Subcutaneous adipose tissue (tissue), 4 donors: ENCODE results near the gene SIGLEC7. TPM values are rescaled to one million over a fixed set of nuclear protein-coding genes. Genes with fewer than 3 reads are reported as not detected.

Experiments
- total RNA-seq, 4 donors: library from RNA; depleted of rRNA; stranded (reverse); fragments of >200 nt; gene quantifications; one replicate each; pipeline ENCODE4 v1.1.0, GENCODE V29; 2016
- TF ChIP-seq, protein P1 (sequence below): fragments of 450-650 bp; IDR thresholded peaks from one replicate; pipeline ENCODE4 v1.5.1; 2016; ENCODE audit warnings: low read depth, mild to moderate bottlenecking, control low read depth, antibody characterized with exemption, moderate library complexity

The SIGLEC7 gene
- total RNA-seq, 4 donors from 2014 or later, result 0.57 to 13.4 (median 4.2) TPM

DNA sequence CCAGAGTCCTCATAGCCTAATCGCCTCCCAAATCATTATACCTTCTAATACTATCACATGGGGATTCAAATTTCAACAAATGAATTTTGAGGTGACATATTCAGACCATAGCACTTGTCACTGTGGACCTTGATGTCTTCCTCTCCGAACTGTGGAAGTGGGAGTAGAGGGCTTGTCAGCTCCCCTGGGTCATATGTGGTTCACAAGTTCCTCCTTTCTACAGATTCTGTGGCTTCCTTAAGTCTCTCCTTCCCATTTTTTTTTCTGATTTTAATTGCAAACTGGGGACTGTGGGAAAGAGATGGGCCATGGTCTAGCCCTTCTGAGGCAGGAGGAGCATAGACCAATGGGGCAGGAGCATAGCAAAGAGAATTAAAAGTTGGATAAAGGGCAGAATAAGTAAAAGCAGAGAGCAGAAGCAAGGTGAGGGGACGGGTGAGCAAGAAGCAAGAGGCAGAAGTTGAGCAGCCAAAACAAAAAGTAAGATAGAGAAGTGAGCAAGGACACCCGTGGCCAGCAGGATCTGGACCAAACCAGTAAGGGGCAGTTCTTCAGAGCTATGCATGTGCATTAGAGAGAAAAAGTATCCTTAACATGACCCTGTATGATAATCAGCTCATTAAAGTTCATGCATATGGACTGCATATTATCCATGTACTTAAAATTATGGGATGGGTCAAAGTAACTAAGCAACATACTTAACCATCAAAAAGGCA, 2.6 kb upstream of the SIGLEC7 start:
- TF ChIP-seq, protein P1, sequence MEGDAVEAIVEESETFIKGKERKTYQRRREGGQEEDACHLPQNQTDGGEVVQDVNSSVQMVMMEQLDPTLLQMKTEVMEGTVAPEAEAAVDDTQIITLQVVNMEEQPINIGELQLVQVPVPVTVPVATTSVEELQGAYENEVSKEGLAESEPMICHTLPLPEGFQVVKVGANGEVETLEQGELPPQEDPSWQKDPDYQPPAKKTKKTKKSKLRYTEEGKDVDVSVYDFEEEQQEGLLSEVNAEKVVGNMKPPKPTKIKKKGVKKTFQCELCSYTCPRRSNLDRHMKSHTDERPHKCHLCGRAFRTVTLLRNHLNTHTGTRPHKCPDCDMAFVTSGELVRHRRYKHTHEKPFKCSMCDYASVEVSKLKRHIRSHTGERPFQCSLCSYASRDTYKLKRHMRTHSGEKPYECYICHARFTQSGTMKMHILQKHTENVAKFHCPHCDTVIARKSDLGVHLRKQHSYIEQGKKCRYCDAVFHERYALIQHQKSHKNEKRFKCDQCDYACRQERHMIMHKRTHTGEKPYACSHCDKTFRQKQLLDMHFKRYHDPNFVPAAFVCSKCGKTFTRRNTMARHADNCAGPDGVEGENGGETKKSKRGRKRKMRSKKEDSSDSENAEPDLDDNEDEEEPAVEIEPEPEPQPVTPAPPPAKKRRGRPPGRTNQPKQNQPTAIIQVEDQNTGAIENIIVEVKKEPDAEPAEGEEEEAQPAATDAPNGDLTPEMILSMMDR, result no peak

DNA sequence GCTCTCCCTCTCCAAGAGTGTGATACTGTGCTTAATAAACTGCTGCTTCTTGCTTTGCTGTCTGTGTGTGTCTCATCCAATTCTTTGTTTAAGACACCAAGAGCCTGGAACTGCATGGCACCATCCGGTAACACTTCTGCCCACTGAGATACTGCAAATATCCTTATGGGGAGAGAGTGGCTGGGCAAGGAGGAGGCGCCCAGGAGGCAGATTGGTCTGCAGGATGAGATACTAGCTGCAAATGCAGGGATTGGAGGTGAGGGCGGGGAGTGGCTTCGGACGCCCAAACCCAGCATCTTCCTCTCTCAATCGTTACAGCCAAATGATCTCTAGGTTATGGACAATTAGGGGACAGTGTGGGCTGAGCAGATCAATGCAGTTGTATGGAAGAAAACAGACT, 1.7 kb upstream of the SIGLEC7 start:
- TF ChIP-seq, protein P1, result no peak

DNA sequence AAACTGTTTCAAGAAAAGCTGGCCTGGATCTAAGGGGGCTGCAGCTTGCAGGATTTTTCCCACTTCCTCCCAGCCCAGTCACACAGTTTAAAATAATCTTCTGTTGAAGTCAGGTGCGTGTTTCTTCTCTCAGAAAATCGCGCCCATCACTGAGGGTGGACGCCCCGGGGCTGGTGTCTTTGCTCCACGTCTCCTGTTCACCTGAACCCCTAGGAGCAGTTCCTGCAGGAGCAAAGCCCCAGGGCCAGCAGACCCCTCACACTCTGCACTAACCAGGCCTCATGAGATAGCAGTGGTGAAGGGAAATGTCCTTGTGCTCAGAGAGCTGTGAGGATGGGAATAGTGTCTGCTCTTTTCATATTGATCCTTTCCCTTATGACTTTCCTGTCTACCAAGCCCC, 920 bp upstream of the SIGLEC7 start:
- TF ChIP-seq, protein P1, result no peak

DNA sequence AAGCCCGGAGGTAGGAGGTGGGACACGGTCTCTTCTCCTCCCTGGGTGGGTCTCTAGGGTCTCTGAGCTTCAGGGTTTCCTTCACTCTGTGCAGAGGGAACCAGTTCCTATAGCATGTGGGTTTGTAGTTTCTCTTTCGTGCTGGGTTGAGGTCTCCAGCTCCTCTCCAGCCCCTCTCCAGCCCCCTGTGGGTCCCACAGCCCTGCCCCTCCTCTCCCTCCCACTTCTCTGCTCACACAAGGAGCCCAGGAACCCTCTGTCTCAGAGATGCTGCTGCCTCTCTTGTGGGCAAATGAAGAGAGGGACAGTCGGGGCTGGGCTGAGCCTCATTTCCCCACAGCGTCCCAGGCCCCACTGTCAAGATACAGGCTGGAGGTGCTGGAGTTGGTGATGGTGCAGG, 1.4 kb downstream of the SIGLEC7 start:
- TF ChIP-seq, protein P1, result no peak

DNA sequence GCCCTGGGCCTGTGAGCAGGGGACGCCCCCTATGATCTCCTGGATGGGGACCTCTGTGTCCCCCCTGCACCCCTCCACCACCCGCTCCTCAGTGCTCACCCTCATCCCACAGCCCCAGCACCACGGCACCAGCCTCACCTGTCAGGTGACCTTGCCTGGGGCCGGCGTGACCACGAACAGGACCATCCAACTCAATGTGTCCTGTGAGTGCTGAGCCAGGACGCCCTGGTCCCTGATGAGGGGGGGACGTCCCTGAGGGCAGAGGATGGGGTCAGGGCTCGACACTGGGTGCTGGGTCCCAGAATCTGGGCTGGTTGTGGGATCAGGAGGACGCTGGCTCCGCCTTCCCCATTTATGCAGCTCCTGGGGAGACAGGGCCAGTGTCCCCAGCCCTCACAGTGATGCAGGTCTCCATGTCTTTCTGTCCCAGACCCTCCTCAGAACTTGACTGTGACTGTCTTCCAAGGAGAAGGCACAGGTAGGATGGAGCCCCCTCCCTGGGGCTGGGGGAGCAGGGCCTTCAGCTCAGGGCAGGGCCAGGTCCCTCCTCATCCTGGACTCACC, 2.5 kb downstream of the SIGLEC7 start:
- TF ChIP-seq, protein P1, result no peak

DNA sequence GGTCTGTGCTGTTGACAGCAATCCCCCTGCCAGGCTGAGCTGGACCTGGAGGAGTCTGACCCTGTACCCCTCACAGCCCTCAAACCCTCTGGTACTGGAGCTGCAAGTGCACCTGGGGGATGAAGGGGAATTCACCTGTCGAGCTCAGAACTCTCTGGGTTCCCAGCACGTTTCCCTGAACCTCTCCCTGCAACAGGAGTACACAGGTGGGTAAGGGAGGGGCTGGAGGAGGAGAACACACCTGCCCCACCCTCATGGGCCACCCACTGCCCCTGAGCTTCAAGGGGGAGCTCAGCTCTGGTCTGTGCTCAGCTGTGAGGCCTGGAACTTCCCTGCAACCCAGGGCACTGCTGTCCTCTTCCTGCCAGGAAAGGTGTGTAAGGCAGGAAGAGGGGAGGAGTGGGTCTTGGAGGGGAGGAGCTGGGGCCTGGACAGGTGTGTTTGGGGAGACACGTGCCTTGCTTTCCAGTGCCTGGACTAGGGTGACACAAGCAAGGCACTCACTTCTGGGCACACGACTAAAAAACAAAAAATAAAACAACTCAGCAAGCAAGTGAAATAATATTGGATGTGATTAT, 3.9 kb downstream of the SIGLEC7 start:
- TF ChIP-seq, protein P1, result no peak

DNA sequence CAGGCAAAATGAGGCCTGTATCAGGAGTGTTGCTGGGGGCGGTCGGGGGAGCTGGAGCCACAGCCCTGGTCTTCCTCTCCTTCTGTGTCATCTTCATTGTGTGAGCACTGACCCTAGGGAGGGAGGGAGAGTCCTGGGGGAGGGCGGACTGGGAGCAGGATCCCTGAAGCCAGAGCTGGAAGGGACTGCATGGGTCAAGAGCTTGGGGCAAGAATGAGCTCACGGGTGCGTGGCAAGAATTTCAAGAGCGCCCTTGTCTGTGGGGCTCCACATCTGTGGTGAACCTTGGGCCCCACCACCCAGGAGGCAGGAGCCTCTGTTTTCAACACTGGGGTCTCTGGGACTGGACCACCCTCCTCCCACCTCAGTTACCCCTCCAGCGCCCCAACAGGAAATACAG, 4.7 kb downstream of the SIGLEC7 start:
- TF ChIP-seq, protein P1, result no peak
